Measurements from ENCODE around the gene MT4.

The MT4 gene

GRCh38 chr16:56601325-56601724, 36.5 kb downstream of the MT4 start:
- no peak for DNase-seq (ENCODE audit: low read depth, low spot score)

GRCh38 chr16:56603589-56603988, 38.7 kb downstream of the MT4 start:
- DNase-seq (ENCODE audit: low read depth, low spot score), result no peak

GRCh38 chr16:56604966-56605365, 40.1 kb downstream of the MT4 start:
- no peak for DNase-seq (ENCODE audit: low read depth, low spot score)

- DNase-seq (ENCODE audit: low read depth, low spot score), result no peak
Observed at GRCh38 chr16:56605475-56605874, 40.6 kb downstream of the MT4 start.

GRCh38 chr16:56606071-56606475, 41.2 kb downstream of the MT4 start:
- DNase-seq (ENCODE audit: low read depth, low spot score), result no peak

GRCh38 chr16:56606476-56607108, 41.7 kb downstream of the MT4 start:
- DNase-seq (ENCODE audit: low read depth, low spot score), result no peak

- DNase-seq (ENCODE audit: low read depth, low spot score), result no peak
Observed at GRCh38 chr16:56607109-56607618, 42.3 kb downstream of the MT4 start.

GRCh38 chr16:56607675-56608042, 42.8 kb downstream of the MT4 start:
- DNase-seq (ENCODE audit: low read depth, low spot score), result no peak

- DNase-seq (ENCODE audit: low read depth, low spot score), result peak; percentile 70
Observed at GRCh38 chr16:56608043-56608875, 43.4 kb downstream of the MT4 start, which contains the start of gene MT2A. MT2A (plus strand) TSS chr16:56608584; CDS start chr16:56608656, 72 bp downstream.

- DNase-seq (ENCODE audit: low read depth, low spot score), result no peak
Observed at GRCh38 chr16:56608876-56609462, 44.1 kb downstream of the MT4 start.

GRCh38 chr16:56609463-56609921, 44.6 kb downstream of the MT4 start:
- peak; percentile 42 for DNase-seq (ENCODE audit: low read depth, low spot score)

GRCh38 chr16:56610017-56610608, 45.2 kb downstream of the MT4 start:
- DNase-seq (ENCODE audit: low read depth, low spot score), result peak; percentile 48

GRCh38 chr16:56610609-56611111, 45.8 kb downstream of the MT4 start:
- no peak for DNase-seq (ENCODE audit: low read depth, low spot score)

GRCh38 chr16:56611281-56611833, 46.5 kb downstream of the MT4 start:
- DNase-seq (ENCODE audit: low read depth, low spot score), result no peak

- DNase-seq (ENCODE audit: low read depth, low spot score), result no peak
Observed at GRCh38 chr16:56613706-56614105, 48.8 kb downstream of the MT4 start.

- DNase-seq (ENCODE audit: low read depth, low spot score), result no peak
Observed at GRCh38 chr16:56614549-56614991, 49.7 kb downstream of the MT4 start.

GRCh38 chr16:56615353-56615752, 50.5 kb downstream of the MT4 start:
- DNase-seq (ENCODE audit: low read depth, low spot score), result no peak

- no peak for DNase-seq (ENCODE audit: low read depth, low spot score)
Observed at GRCh38 chr16:56616608-56617211, 51.8 kb downstream of the MT4 start.

GRCh38 chr16:56617212-56618085, 52.6 kb downstream of the MT4 start:
- DNase-seq (ENCODE audit: low read depth, low spot score), result no peak

- no peak for DNase-seq (ENCODE audit: low read depth, low spot score)
Observed at GRCh38 chr16:56618138-56618537, 53.3 kb downstream of the MT4 start.

Data from activated CD4-positive, CD25-positive, alpha-beta regulatory T cell treated with anti-CD3 and anti-CD28 coated beads, Interleukin-2, amount 50 U/mL, for 16 hours (primary cell).